K562 (cell line): ENCODE data around the gene S100A9. TPM values are rescaled to one million over a fixed set of nuclear protein-coding genes. Genes with fewer than 3 reads are reported as not detected.

ENCODE experiments used
- ATAC-seq: fragments of 200-7000 bp; cut with Tn5 transposase; 3 replicates; pipeline ENCODE4 v1.9.1; 2020; ENCODE audit warnings: moderate library complexity
- BruUV-seq: library from RNA; stranded (reverse); fragments of 400-500 nt; replicated peaks from 2 replicates; lab custom pipeline; 2021; lab: Mats Ljungman, UMichigan
- CTCF ChIA-PET: fragments of 300-600 bp; formaldehyde crosslinking; extraction: SDS; loops from one replicate; lab custom pipeline; 2021; ENCODE audit warnings: low intra/inter-chr PET ratio; lab: Yijun Ruan, JAX
- POLR2A ChIA-PET: fragments of 300-600, 350-650 bp; sonication (Branson Sonifier 250); formaldehyde crosslinking; extraction: SDS; loops from one replicate; lab custom pipeline; 2021; ENCODE audit warnings: antibody characterized with exemption, inconsistent platforms; lab: Yijun Ruan, JAX
- DNase-seq, 4 experiments: peaks; one replicate each; pipeline versions ENCODE4 v3.0.0 to v3.0.0-alpha.2; 2011 to 2018; ENCODE audit warnings: low spot score in 3 of 4, mixed read lengths in 3 of 4; ENCODE audit errors: extremely low read depth in 1 of 4
- FAIRE-seq: peaks from 2 replicates; lab custom pipeline; 2011; peaks lifted over from hg19 to GRCh38; lab: Jason Lieb, UNC
- H2AFZ ChIP-seq: 2 replicates; pipeline ENCODE4 v1.6.0; 2011; ENCODE audit warnings: low read depth, low read length, control low read depth, inconsistent platforms
- H3K27ac ChIP-seq: fragments of 200-600 bp; 3 replicates; pipeline ENCODE4 v1.8.0; 2011; ENCODE audit warnings: low read depth, mild to moderate bottlenecking, control low read depth, inconsistent platforms, low read length, moderate library complexity, mixed read lengths; ENCODE audit errors: extremely low read depth
- H3K27me3 ChIP-seq, 2 experiments: fragments of 300-600 bp in 1 of 2; 2 replicates in 1 of 2; 3 replicates in 1 of 2; pipeline versions ENCODE4 v1.6.0 to v1.8.0; 2011; ENCODE audit warnings: inconsistent platforms in 2 of 2, low read length in 2 of 2, mild to moderate bottlenecking in 1 of 2, mixed read lengths in 1 of 2, moderate library complexity in 1 of 2; ENCODE audit not compliant: control insufficient read depth in 2 of 2, insufficient read depth in 2 of 2
- H3K36me3 ChIP-seq: fragments of 300-600 bp; 3 replicates; pipeline ENCODE4 v1.8.0; 2011; ENCODE audit warnings: mild to moderate bottlenecking, low read length, inconsistent platforms; ENCODE audit not compliant: control insufficient read depth, insufficient read depth
- H3K4me1 ChIP-seq, 2 experiments: fragments of 200-600 bp in 1 of 2; replicated peaks in 1 of 2; 2 replicates in 1 of 2; 3 replicates in 1 of 2; pipeline versions ENCODE4 v1.5.1 to v1.8.0; 2011; ENCODE audit warnings: inconsistent platforms in 2 of 2, low read length in 2 of 2, mild to moderate bottlenecking in 1 of 2, mixed read lengths in 1 of 2, moderate library complexity in 1 of 2; ENCODE audit not compliant: control insufficient read depth in 2 of 2, insufficient read depth in 2 of 2
- H3K4me2 ChIP-seq: 2 replicates; pipeline ENCODE4 v1.6.1; 2011; ENCODE audit warnings: low read length, control low read depth, inconsistent platforms, mixed read lengths; ENCODE audit not compliant: insufficient read depth
- H3K4me3 ChIP-seq: fragments of 200-600 bp; sonication (generic), shearing (Covaris generic); 2 replicates; pipeline ENCODE4 v1.5.1; 2016; ENCODE audit warnings: control low read depth, inconsistent platforms
- H3K79me2 ChIP-seq: fragments of 200-600 bp; 3 replicates; pipeline ENCODE4 v1.8.0; 2011; ENCODE audit warnings: low read length, inconsistent platforms; ENCODE audit not compliant: control insufficient read depth, insufficient read depth
- H3K9ac ChIP-seq, 2 experiments: 2 replicates each; pipeline versions ENCODE4 v1.6.0 to v1.6.1; 2011; ENCODE audit warnings: low read depth in 2 of 2, low read length in 2 of 2, control low read depth in 1 of 2, inconsistent platforms in 1 of 2, mild to moderate bottlenecking in 1 of 2, mixed read lengths in 1 of 2; ENCODE audit not compliant: insufficient read depth in 1 of 2
- H3K9me1 ChIP-seq: one replicate; pipeline ENCODE4 v1.6.0; 2011; ENCODE audit warnings: inconsistent platforms, mild to moderate bottlenecking, low read length, moderate library complexity; ENCODE audit not compliant: control insufficient read depth, insufficient read depth
- H3K9me3 ChIP-seq: replicated peaks from 2 replicates; pipeline ENCODE4 v1.5.1; 2011; ENCODE audit warnings: low read depth, low read length, inconsistent platforms; ENCODE audit not compliant: control insufficient read depth, insufficient read depth
- H4K20me1 ChIP-seq: replicated peaks from 2 replicates; pipeline ENCODE4 v1.6.1; 2011; ENCODE audit warnings: low read length, inconsistent platforms, mixed read lengths; ENCODE audit not compliant: control insufficient read depth, insufficient read depth
- ATF6 ChIP-seq: sonication (generic); formaldehyde crosslinking; IDR thresholded peaks from 2 replicates; pipeline ENCODE4 v1.4.0; 2020; ENCODE audit warnings: mild to moderate bottlenecking, missing genetic modification reagents
- CEBPB ChIP-seq: fragments of 450-650 bp; IDR thresholded peaks from 2 replicates; pipeline ENCODE4 v1.6.1; 2016; ENCODE audit warnings: missing genetic modification characterization, missing compliant biosample characterization
- ILK ChIP-seq: fragments of 450-650 bp; IDR thresholded peaks from 2 replicates; pipeline ENCODE4 v1.6.1; 2016; ENCODE audit warnings: missing genetic modification characterization, low read depth, mild to moderate bottlenecking, missing compliant biosample characterization, moderate library complexity, borderline replicate concordance
- ZBTB26 ChIP-seq: fragments of 450-650 bp; formaldehyde crosslinking; IDR thresholded peaks from 2 replicates; pipeline ENCODE4 v1.4.0; 2022; ENCODE audit warnings: missing genetic modification characterization
- WGBS: fragments of 100-300 bp; shearing (Covaris generic); methylation state at CpG from one replicate; pipeline ENCODE4 v1.1.6; 2016; ENCODE audit warnings: low coverage, mixed read lengths; ENCODE audit not compliant: insufficient coverage; ENCODE audit errors: missing lambda C conversion rate; 5-methylcytosine and 5-hydroxymethylcytosine counted together
- in situ Hi-C: fragments of 300-500 bp; cut with MboI; formaldehyde crosslinking; loops from 4 replicates; pipeline ENCODE4 v1.15.0; 2018; ENCODE audit warnings: inconsistent platforms, mixed read lengths
- intact Hi-C: fragments of 100-400 bp; cut with micrococcal nuclease; formaldehyde crosslinking; loops from 2 replicates; pipeline ENCODE4 v1.14.2; 2022
- polyA plus RNA-seq, 8 experiments: library from polyadenylated mRNA; depleted of rRNA in 4 of 8; stranded (reverse) in 5 of 8; unstranded in 3 of 8; fragments of >200 nt; fragmentation: Nextera tagmentation in 2 of 8; fragmentation: Illumina TruSeq in 1 of 8; extraction: Ambion mirVana in 2 of 8; extraction: Trizol in 1 of 8; gene quantifications; 2 replicates each; pipeline versions ENCODE4 v1.2.1 to v1.2.3, GENCODE V29; 2011 to 2014; ENCODE audit warnings: inconsistent platforms in 1 of 8, missing spikeins in 1 of 8
- total RNA-seq, 7 experiments: library from RNA; depleted of rRNA in 6 of 7; stranded (reverse); fragments of >200 nt in 6 of 7; fragmentation: Illumina TruSeq in 2 of 7; extraction: Trizol in 2 of 7; gene quantifications; 2 replicates each; pipeline versions ENCODE4 v1.2.1 to v1.2.3, GENCODE V29; 2011 to 2021; ENCODE audit warnings: low replicate concordance in 1 of 7

Gene S100A9
- total and polyA plus RNA-seq, 9 of the 15 experiments (the other 6 are each of a cell fraction or from before 2014, with no cell fraction given), result 0.80 TPM; not detected in 8

- Histone ChIP-seq H2AFZ (no peak within 1 kb of the TSS), H3K4me2 (no peak within 1 kb of the TSS), H3K4me3 (no peak within 1 kb of the TSS), H3K27ac (no peak within 1 kb of the TSS), H3K36me3 (no peaks in the 10 kb centered on the region), H3K9ac (no peak within 1 kb of the TSS), H4K20me1 (peaks cover 10% of the 10 kb centered on the region), H3K79me2 (no peaks in the 10 kb centered on the region), H3K9me1 (no peaks in the 10 kb centered on the region), H3K27me3 (peaks cover 3 to 15% of the 10 kb centered on the region in 2 experiments; a peak in 3 of 5 replicates), H3K9me3 (no peaks in the 10 kb centered on the region), H3K4me1 (peaks cover 15 to 17% of the 10 kb centered on the region in 2 experiments)
- intact Hi-C loops (no loop called here), in situ Hi-C loops (no loop called here)
- no peak for ATAC-seq
- no peak for TF ChIP-seq ATF6 (CRISPR knock-in tag)
- TF ChIP-seq ILK (tag), result no peak
- TF ChIP-seq ZBTB26 (CRISPR knock-in tag), result no peak
- 0 out of 2 replicates have a peak, but pooled peaks have one; percentile 39 for TF ChIP-seq CEBPB (tag)
- no TSS peak for BruUV-seq
- WGBS, result 11% methylated on average over 9 of the region's 10 CpGs
- no peak for FAIRE-seq
- ChIA-PET POLR2A (interaction anchor here (0.6 to 0.9 kb wide), 7 partner anchors 12 to 301 kb away, joined by 3 to 4 read pairs (median 3); no protein-coding TSS in a partner anchor), CTCF (interaction anchor here (0.6 kb wide), 1 partner anchor 149 kb away, joined by 5 read pairs; no protein-coding TSS in a partner anchor)
- no peak for DNase-seq
These were observed 8.9 kb upstream of the S100A9 start, which contains the start of gene PGLYRP4 for GRCh38 chr1:153348511-153349362. PGLYRP4 (minus strand) TSS chr1:153348841; CDS start chr1:153347932, 909 bp downstream.
